Mucosa of rectum (tissue), 2 donors: ENCODE results near the gene MAPK14.

Source experiments
- H3K27ac ChIP-seq, 2 donors: one replicate each; pipeline ENCODE4 v1.7.0; 2013; ENCODE audit warnings: inconsistent platforms in 2 of 2, low read depth in 2 of 2, low read length in 2 of 2
- H3K27me3 ChIP-seq, 2 donors: one replicate each; pipeline ENCODE4 v1.7.0; 2013; ENCODE audit warnings: low read length in 2 of 2; ENCODE audit not compliant: control insufficient read depth in 2 of 2, insufficient read depth in 2 of 2
- H3K36me3 ChIP-seq, 2 donors: one replicate each; pipeline ENCODE4 v1.7.0; 2013; ENCODE audit warnings: low read length in 2 of 2; ENCODE audit not compliant: control insufficient read depth in 2 of 2, insufficient read depth in 2 of 2
- H3K4me1 ChIP-seq, 2 donors: one replicate each; pipeline ENCODE4 v1.7.0; 2013; ENCODE audit warnings: low read length in 2 of 2, mild to moderate bottlenecking in 1 of 2; ENCODE audit not compliant: control insufficient read depth in 2 of 2, insufficient read depth in 2 of 2
- H3K4me3 ChIP-seq, 2 donors: one replicate each; pipeline ENCODE4 v1.7.0; 2013; ENCODE audit warnings: low read length in 2 of 2
- H3K9ac ChIP-seq, 2 donors: one replicate each; pipeline ENCODE4 v1.7.0; 2013; ENCODE audit warnings: low read length in 2 of 2, low read depth in 1 of 2, mild to moderate bottlenecking in 1 of 2
- H3K9me3 ChIP-seq, 2 donors: one replicate each; pipeline ENCODE4 v1.7.0; 2013; ENCODE audit warnings: low read length in 2 of 2; ENCODE audit not compliant: control insufficient read depth in 2 of 2
- donor health status: healthy.
- donor health status: Normal muscosa, but diverticular disease.

Gene MAPK14

DNA sequence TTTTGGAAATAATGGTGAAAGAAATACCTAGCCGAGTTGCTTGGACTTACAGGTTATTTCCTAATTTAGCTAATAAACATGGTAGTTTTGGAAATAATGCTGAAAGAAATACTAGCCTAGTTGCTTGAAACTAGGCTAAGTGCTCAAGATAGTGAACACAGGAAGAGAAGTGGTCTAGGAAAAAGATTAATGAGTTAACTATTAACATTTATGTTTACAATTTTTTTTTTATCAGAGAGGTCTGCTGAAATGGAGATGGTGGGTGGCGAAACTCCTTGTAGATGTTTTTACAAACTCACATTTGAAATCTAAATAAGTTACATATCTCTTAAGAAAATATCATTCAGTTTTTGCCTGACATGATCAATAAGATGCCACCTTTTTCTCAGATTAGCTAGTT lies 39.2 kb downstream of the MAPK14 start:
- peaks cover 5 to 12% of the 10 kb centered on the region in 2 donors for H3K4me1 ChIP-seq
- no peak overlapping the region for H3K27ac ChIP-seq
- peaks cover 0 to 3% of the 10 kb centered on the region in 2 donors for H3K36me3 ChIP-seq
- H3K9ac ChIP-seq = no peak overlapping the region
- H3K27me3 ChIP-seq = no peaks in the 10 kb centered on the region
- H3K4me3 ChIP-seq = no peak overlapping the region
- H3K9me3 ChIP-seq = no peaks in the 10 kb centered on the region

DNA sequence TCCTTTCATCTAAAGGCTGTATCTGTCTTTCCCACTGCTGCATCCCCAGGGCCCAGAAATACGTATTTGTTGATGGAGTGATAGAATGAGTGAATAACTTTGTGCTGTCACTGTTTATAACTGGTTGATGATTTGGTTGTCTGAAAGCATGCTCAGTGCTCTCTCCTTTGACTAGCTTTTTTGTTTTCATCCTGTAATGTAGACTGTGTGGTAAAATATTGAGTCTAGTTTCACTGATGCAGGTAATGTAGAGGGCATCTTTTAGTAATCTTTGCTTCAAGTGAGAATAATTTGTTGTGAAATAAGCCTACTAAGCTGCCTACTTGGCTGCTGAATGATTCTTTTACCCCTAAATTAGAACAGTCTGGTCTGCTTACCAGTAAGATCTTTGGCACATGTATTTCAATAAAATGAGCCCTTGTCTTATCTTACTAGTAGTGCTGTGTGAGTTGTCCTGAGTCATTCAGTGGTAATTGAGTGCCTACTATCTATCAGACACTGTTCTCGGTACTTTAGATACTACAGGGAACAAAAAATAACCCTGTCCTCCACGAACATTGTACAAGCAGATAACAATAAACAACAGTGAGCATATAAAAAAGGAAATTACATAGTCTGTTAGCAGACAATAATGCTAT lies 39.9 kb downstream of the MAPK14 start:
- peaks cover 5 to 12% of the 10 kb centered on the region in 2 donors for H3K4me1 ChIP-seq
- H3K27ac ChIP-seq = no peak overlapping the region
- no peak overlapping the region for H3K9ac ChIP-seq
- no peaks in the 10 kb centered on the region for H3K27me3 ChIP-seq
- H3K36me3 ChIP-seq = peaks cover 0 to 3% of the 10 kb centered on the region in 2 donors
- H3K4me3 ChIP-seq = no peak overlapping the region
- no peaks in the 10 kb centered on the region for H3K9me3 ChIP-seq

GRCh38 chr6:36068012-36068392 lies 40.4 kb downstream of the MAPK14 start:
- Histone ChIP-seq H3K36me3 (peaks cover 0 to 1% of the 10 kb centered on the region in 2 donors), H3K4me1 (peaks cover 5 to 12% of the 10 kb centered on the region in 2 donors), H3K9ac (no peak overlapping the region), H3K9me3 (no peaks in the 10 kb centered on the region), H3K4me3 (no peak overlapping the region), H3K27ac (no peak overlapping the region), H3K27me3 (no peaks in the 10 kb centered on the region)

- Histone ChIP-seq H3K27me3 (no peaks in the 10 kb centered on the region), H3K27ac (no peak overlapping the region), H3K9me3 (no peaks in the 10 kb centered on the region), H3K9ac (no peak overlapping the region), H3K4me1 (peaks cover 5 to 12% of the 10 kb centered on the region in 2 donors), H3K36me3 (peaks cover 0 to 3% of the 10 kb centered on the region in 2 donors), H3K4me3 (no peak overlapping the region)
Measured at GRCh38 chr6:36068586-36068985, 41.0 kb downstream of the MAPK14 start.

DNA sequence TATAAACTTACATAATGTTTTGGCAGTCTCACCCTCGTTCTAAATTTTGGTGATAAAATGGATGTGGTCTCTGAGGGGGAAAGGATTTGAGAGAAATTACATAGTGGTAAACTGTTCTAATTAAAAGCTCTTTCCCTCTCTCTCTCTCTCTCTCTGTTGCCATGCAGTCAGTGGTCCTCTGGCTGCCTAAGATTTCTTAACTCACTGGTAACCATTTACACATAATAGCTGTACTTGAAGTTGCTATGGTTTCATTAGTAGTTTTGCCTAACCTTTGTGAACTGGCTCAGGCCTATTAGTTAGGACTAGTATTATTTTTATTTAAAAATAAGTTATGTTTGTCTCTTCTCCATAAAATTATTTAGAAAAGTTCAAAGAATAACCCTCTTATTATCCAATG lies 42.0 kb downstream of the MAPK14 start:
- no peak overlapping the region for H3K27ac ChIP-seq
- no peaks in the 10 kb centered on the region for H3K27me3 ChIP-seq
- H3K9ac ChIP-seq = no peak overlapping the region
- H3K4me3 ChIP-seq = no peak overlapping the region
- H3K4me1 ChIP-seq = peaks cover 5 to 8% of the 10 kb centered on the region in 2 donors
- peaks cover 0 to 3% of the 10 kb centered on the region in 2 donors for H3K36me3 ChIP-seq
- no peaks in the 10 kb centered on the region for H3K9me3 ChIP-seq

DNA sequence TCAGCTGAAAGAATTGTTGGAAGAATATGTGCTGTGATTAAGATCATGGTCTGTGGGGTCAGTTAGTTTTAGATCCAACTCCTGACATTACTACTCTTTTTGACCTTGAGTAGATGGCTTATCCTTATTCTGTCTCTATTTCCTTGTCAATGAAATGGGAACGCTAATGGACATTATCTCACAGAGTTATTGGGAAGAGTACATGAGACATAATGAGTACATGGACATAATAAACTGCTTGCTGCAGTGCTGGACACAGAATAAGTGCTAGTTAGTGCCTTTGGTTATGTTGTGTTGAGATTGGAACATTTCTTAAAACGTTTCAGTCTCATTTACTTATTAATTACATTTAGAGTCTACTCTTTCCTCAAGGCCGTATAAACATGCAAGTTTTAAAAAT lies 42.6 kb downstream of the MAPK14 start:
- H3K4me3 ChIP-seq = no peak overlapping the region
- H3K4me1 ChIP-seq = peaks cover 3 to 5% of the 10 kb centered on the region in 2 donors
- no peaks in the 10 kb centered on the region for H3K27me3 ChIP-seq
- peaks cover 0 to 3% of the 10 kb centered on the region in 2 donors for H3K36me3 ChIP-seq
- no peak overlapping the region for H3K9ac ChIP-seq
- no peaks in the 10 kb centered on the region for H3K9me3 ChIP-seq
- no peak overlapping the region for H3K27ac ChIP-seq

DNA sequence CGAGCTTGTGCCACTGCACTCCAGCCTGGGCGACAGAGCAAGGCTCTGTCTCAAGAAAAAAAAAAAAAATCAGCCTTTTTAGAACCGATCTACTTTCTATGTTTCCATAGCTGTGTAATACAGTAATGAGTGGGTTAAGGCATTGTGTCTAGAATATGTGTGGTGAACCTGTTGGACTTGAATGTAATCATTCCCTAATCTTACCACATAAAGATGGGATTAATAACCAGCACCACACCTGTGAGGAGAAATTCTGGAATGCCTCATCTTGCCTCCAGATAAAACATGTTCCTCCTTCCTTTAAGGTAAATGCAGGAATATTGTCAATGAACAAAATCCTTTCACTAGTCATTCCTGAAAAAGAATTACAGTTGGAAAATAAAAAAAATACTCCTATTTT lies 43.7 kb downstream of the MAPK14 start:
- H3K9ac ChIP-seq = no peak overlapping the region
- peaks cover 3 to 5% of the 10 kb centered on the region in 2 donors for H3K4me1 ChIP-seq
- no peaks in the 10 kb centered on the region for H3K27me3 ChIP-seq
- no peak overlapping the region for H3K27ac ChIP-seq
- peaks cover 7 to 8% of the 10 kb centered on the region in 2 donors for H3K36me3 ChIP-seq
- H3K9me3 ChIP-seq = no peaks in the 10 kb centered on the region
- H3K4me3 ChIP-seq = no peak overlapping the region

- no peaks in the 10 kb centered on the region for H3K27me3 ChIP-seq
- H3K9me3 ChIP-seq = no peaks in the 10 kb centered on the region
- peaks cover under 1 to 3% of the 10 kb centered on the region in 2 donors for H3K4me1 ChIP-seq
- H3K9ac ChIP-seq = no peak overlapping the region
- H3K36me3 ChIP-seq = peaks cover 11 to 12% of the 10 kb centered on the region in 2 donors
- no peak overlapping the region for H3K27ac ChIP-seq
- H3K4me3 ChIP-seq = no peak overlapping the region
Measured at GRCh38 chr6:36071714-36072113, 44.1 kb downstream of the MAPK14 start.

- H3K4me3 ChIP-seq = no peak overlapping the region
- H3K9me3 ChIP-seq = no peaks in the 10 kb centered on the region
- H3K9ac ChIP-seq = no peak overlapping the region
- peaks cover 18 to 21% of the 10 kb centered on the region in 2 donors for H3K36me3 ChIP-seq
- no peaks in the 10 kb centered on the region for H3K27me3 ChIP-seq
- no peak overlapping the region for H3K27ac ChIP-seq
- peaks cover 0 to 3% of the 10 kb centered on the region in 2 donors for H3K4me1 ChIP-seq
Measured at GRCh38 chr6:36072681-36073080, 45.1 kb downstream of the MAPK14 start.

DNA sequence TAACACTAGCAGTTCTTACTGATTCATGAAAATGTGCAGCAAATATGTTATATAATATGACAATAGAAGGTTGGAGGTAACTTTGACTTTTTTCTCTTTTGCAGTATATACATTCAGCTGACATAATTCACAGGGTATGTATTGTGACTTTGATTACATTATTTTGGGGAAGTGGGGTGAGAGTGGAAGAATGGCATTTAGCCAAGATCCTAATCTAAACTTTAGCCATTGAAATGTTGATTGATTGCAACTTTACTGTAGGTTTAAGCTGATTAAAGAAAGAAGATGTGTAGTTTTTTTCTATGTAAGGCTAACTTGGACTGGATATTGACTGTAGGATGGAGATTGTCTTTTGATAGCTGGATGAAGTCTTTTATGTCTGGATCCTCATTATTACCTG lies 46.0 kb downstream of the MAPK14 start:
- H3K9me3 ChIP-seq = no peaks in the 10 kb centered on the region
- peaks cover 0 to 2% of the 10 kb centered on the region in 2 donors for H3K4me1 ChIP-seq
- no peak overlapping the region for H3K4me3 ChIP-seq
- H3K27me3 ChIP-seq = no peaks in the 10 kb centered on the region
- no peak overlapping the region for H3K27ac ChIP-seq
- H3K36me3 ChIP-seq = peaks cover 24 to 30% of the 10 kb centered on the region in 2 donors
- no peak overlapping the region for H3K9ac ChIP-seq
